ENCODE data around the gene STX4.
A peak's percentile ranks its signal among the peaks of the same experiment; 100 is the strongest.

Gene STX4

GRCh38 chr16:30992276-30992780, 41.0 kb upstream of the STX4 start:
- Histone ChIP-seq H3K36me3 (ENCODE audit: insufficient read depth, low read depth, low read length) (no peaks in the 10 kb centered on the region), H3K9me3 (ENCODE audit: insufficient read depth, low read depth, low read length) (no peaks in the 10 kb centered on the region), H3K9ac (ENCODE audit: low read depth, low read length) (no peak overlapping the region), H3K27me3 (ENCODE audit: insufficient read depth, low read length) (peaks cover 7% of the 10 kb centered on the region), H3K4me1 (ENCODE audit: insufficient read depth, low read length) (no peaks in the 10 kb centered on the region), H3K4me3 (ENCODE audit: low read length) (no peak overlapping the region), H3K27ac (ENCODE audit: low read length) (no peak overlapping the region)

- Histone ChIP-seq H3K9ac (ENCODE audit: low read depth, low read length) (no peak overlapping the region), H3K4me3 (ENCODE audit: low read length) (no peak overlapping the region), H3K27ac (ENCODE audit: low read length) (no peak overlapping the region), H3K27me3 (ENCODE audit: insufficient read depth, low read length) (peaks cover 14% of the 10 kb centered on the region), H3K4me1 (ENCODE audit: insufficient read depth, low read length) (no peaks in the 10 kb centered on the region), H3K36me3 (ENCODE audit: insufficient read depth, low read depth, low read length) (no peaks in the 10 kb centered on the region), H3K9me3 (ENCODE audit: insufficient read depth, low read depth, low read length) (no peaks in the 10 kb centered on the region)
Measured at GRCh38 chr16:30992931-30993816, 40.2 kb upstream of the STX4 start.

- Histone ChIP-seq H3K9me3 (ENCODE audit: insufficient read depth, low read depth, low read length) (no peaks in the 10 kb centered on the region), H3K4me1 (ENCODE audit: insufficient read depth, low read length) (peaks cover 5% of the 10 kb centered on the region; the same call in 1 of the 2 replicates), H3K9ac (ENCODE audit: low read depth, low read length) (peak overlapping the region; percentile 70; the same call in 1 of the 2 replicates), H3K27ac (ENCODE audit: low read length) (no peak overlapping the region), H3K36me3 (ENCODE audit: insufficient read depth, low read depth, low read length) (no peaks in the 10 kb centered on the region), H3K4me3 (ENCODE audit: low read length) (peak overlapping the region; percentile 85), H3K27me3 (ENCODE audit: insufficient read depth, low read length) (peaks cover 26% of the 10 kb centered on the region)
Measured at GRCh38 chr16:30995927-30996323, 37.4 kb upstream of the STX4 start.

- Histone ChIP-seq H3K36me3 (ENCODE audit: insufficient read depth, low read depth, low read length) (no peaks in the 10 kb centered on the region), H3K9me3 (ENCODE audit: insufficient read depth, low read depth, low read length) (no peaks in the 10 kb centered on the region), H3K4me3 (ENCODE audit: low read length) (peak overlapping the region; percentile 85), H3K4me1 (ENCODE audit: insufficient read depth, low read length) (peaks cover 5% of the 10 kb centered on the region; the same call in 1 of the 2 replicates), H3K9ac (ENCODE audit: low read depth, low read length) (peak overlapping the region; percentile 70; the same call in 1 of the 2 replicates), H3K27ac (ENCODE audit: low read length) (no peak overlapping the region), H3K27me3 (ENCODE audit: insufficient read depth, low read length) (peaks cover 26% of the 10 kb centered on the region)
Measured at GRCh38 chr16:30996324-30996984, 36.9 kb upstream of the STX4 start.

- Histone ChIP-seq H3K27ac (ENCODE audit: low read length) (no peak overlapping the region), H3K9me3 (ENCODE audit: insufficient read depth, low read depth, low read length) (no peaks in the 10 kb centered on the region), H3K36me3 (ENCODE audit: insufficient read depth, low read depth, low read length) (no peaks in the 10 kb centered on the region), H3K27me3 (ENCODE audit: insufficient read depth, low read length) (peaks cover 26% of the 10 kb centered on the region), H3K4me1 (ENCODE audit: insufficient read depth, low read length) (peaks cover 5% of the 10 kb centered on the region; the same call in 1 of the 2 replicates), H3K4me3 (ENCODE audit: low read length) (peak overlapping the region; percentile 85), H3K9ac (ENCODE audit: low read depth, low read length) (peak overlapping the region; percentile 70; the same call in 1 of the 2 replicates)
Measured at GRCh38 chr16:30996985-30997724, 36.2 kb upstream of the STX4 start.

- Histone ChIP-seq H3K27ac (ENCODE audit: low read length) (no peak overlapping the region), H3K4me3 (ENCODE audit: low read length) (peak overlapping the region; percentile 74), H3K27me3 (ENCODE audit: insufficient read depth, low read length) (peaks cover 26% of the 10 kb centered on the region), H3K9ac (ENCODE audit: low read depth, low read length) (peak overlapping the region; percentile 17; the same call in 1 of the 2 replicates), H3K9me3 (ENCODE audit: insufficient read depth, low read depth, low read length) (no peaks in the 10 kb centered on the region), H3K36me3 (ENCODE audit: insufficient read depth, low read depth, low read length) (no peaks in the 10 kb centered on the region), H3K4me1 (ENCODE audit: insufficient read depth, low read length) (peaks cover 5% of the 10 kb centered on the region; the same call in 1 of the 2 replicates)
Measured at GRCh38 chr16:30997725-30998711, 35.3 kb upstream of the STX4 start.

- H3K4me3 ChIP-seq (ENCODE audit: low read length) = no peak overlapping the region
- peaks cover 26% of the 10 kb centered on the region for H3K27me3 ChIP-seq (ENCODE audit: insufficient read depth, low read length)
- H3K36me3 ChIP-seq (ENCODE audit: insufficient read depth, low read depth, low read length) = no peaks in the 10 kb centered on the region
- no peak overlapping the region for H3K9ac ChIP-seq (ENCODE audit: low read depth, low read length)
- no peaks in the 10 kb centered on the region for H3K9me3 ChIP-seq (ENCODE audit: insufficient read depth, low read depth, low read length)
- H3K27ac ChIP-seq (ENCODE audit: low read length) = no peak overlapping the region
- peaks cover 5% of the 10 kb centered on the region; the same call in 1 of the 2 replicates for H3K4me1 ChIP-seq (ENCODE audit: insufficient read depth, low read length)
Measured at GRCh38 chr16:30998852-30999761, 34.3 kb upstream of the STX4 start.

GRCh38 chr16:31000671-31001382, 32.5 kb upstream of the STX4 start:
- peaks cover 5% of the 10 kb centered on the region; the same call in 1 of the 2 replicates for H3K4me1 ChIP-seq (ENCODE audit: insufficient read depth, low read length)

GRCh38 chr16:31001507-31002249, 31.7 kb upstream of the STX4 start:
- no peaks in the 10 kb centered on the region for H3K9me3 ChIP-seq (ENCODE audit: insufficient read depth, low read depth, low read length)
- peaks cover 20% of the 10 kb centered on the region for H3K27me3 ChIP-seq (ENCODE audit: insufficient read depth, low read length)
- no peaks in the 10 kb centered on the region for H3K36me3 ChIP-seq (ENCODE audit: insufficient read depth, low read depth, low read length)
- no peak overlapping the region for H3K4me3 ChIP-seq (ENCODE audit: low read length)
- H3K9ac ChIP-seq (ENCODE audit: low read depth, low read length) = no peak overlapping the region
- H3K27ac ChIP-seq (ENCODE audit: low read length) = no peak overlapping the region
- H3K4me1 ChIP-seq (ENCODE audit: insufficient read depth, low read length) = peaks cover 5% of the 10 kb centered on the region; the same call in 1 of the 2 replicates

More at GRCh38 chr16:31000671-31001382, 32.5 kb upstream of the STX4 start:
- Histone ChIP-seq H3K27ac (ENCODE audit: low read length) (no peak overlapping the region), H3K36me3 (ENCODE audit: insufficient read depth, low read depth, low read length) (no peaks in the 10 kb centered on the region), H3K9me3 (ENCODE audit: insufficient read depth, low read depth, low read length) (no peaks in the 10 kb centered on the region), H3K4me3 (ENCODE audit: low read length) (no peak overlapping the region), H3K27me3 (ENCODE audit: insufficient read depth, low read length) (peaks cover 26% of the 10 kb centered on the region), H3K9ac (ENCODE audit: low read depth, low read length) (no peak overlapping the region)

All from iPS-20b (cell line).